Colonic mucosa (tissue), 4 donors: ENCODE measurements around the gene HEBP1. TPM values are rescaled to one million over a fixed set of nuclear protein-coding genes. Genes with fewer than 3 reads are reported as not detected.

Experiments used
- DNase-seq: peaks from one replicate; pipeline ENCODE4 v3.0.0-alpha.2; 2020
- H3K27ac ChIP-seq: fragments of 200-600 bp; one replicate; pipeline ENCODE4 v1.8.0; 2021
- H3K27me3 ChIP-seq: fragments of 200-600 bp; one replicate; pipeline ENCODE4 v1.8.0; 2021
- H3K36me3 ChIP-seq: fragments of 200-600 bp; one replicate; pipeline ENCODE4 v1.8.0; 2021
- H3K4me1 ChIP-seq: fragments of 200-600 bp; one replicate; pipeline ENCODE4 v1.8.0; 2021; ENCODE audit warnings: mild to moderate bottlenecking
- H3K4me3 ChIP-seq: fragments of 200-600 bp; one replicate; pipeline ENCODE4 v1.8.0; 2021
- H3K9ac ChIP-seq, 2 donors: one replicate each; pipeline ENCODE4 v1.7.0; 2013; ENCODE audit warnings: control low read depth in 2 of 2, low read depth in 2 of 2, low read length in 2 of 2
- H3K9me3 ChIP-seq: fragments of 200-600 bp; one replicate; pipeline ENCODE4 v1.8.0; 2021
- CTCF ChIP-seq: fragments of 200-600 bp; IDR thresholded peaks from one replicate; pipeline ENCODE4 v1.8.0; 2022; ENCODE audit warnings: antibody characterized with exemption, mild to moderate bottlenecking
- intact Hi-C: fragments of 100-400 bp; cut with DNase I; formaldehyde crosslinking; loops from one replicate; pipeline ENCODE4 v1.14.1; 2022
- total RNA-seq, 2 donors: library from RNA; stranded (reverse); fragmentation: NEBNext Ultra II Directional in 1 of 2; extraction: Animal tissue kit (Norgen Biotek cat#: 25700) in 1 of 2; gene quantifications; one replicate each; pipeline ENCODE4 v1.2.1, GENCODE V29; 2021
- donor health status: healthy.
- donor health status: DM: no; HTN: no; CAD: no.
- donor health status: DM: no; HTN: no; CAD: no.

Gene HEBP1
- total RNA-seq, 2 donors from 2014 or later = 40.9 to 61.9 TPM

DNA sequence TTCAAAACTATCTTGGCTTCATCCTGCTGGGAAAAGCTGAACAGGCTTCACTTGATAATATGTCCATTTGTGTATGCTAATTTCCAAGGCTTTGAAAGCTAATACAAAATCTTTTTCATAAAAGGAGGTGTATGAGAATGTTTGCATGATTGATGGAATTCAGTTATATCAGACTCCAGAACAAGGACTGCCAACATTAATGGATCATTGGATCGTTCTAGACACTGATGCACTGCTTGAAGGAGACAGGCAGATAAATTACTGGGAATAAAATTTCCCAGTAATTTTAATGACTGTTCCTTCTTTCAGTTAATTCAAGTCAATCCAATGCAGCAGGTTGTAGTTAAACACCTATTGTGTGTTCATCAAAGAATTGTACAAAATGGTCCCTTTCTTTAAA lies 48.6 kb downstream of the HEBP1 start:
- no peak for TF ChIP-seq CTCF
- Histone ChIP-seq H3K36me3 (no peaks in the 10 kb centered on the region), H3K9ac (no peak overlapping the region), H3K4me3 (no peak overlapping the region), H3K4me1 (no peaks in the 10 kb centered on the region), H3K27me3 (no peaks in the 10 kb centered on the region), H3K9me3 (no peaks in the 10 kb centered on the region), H3K27ac (no peak overlapping the region)
- DNase-seq = no peak
- intact Hi-C loops = no loop called here

DNA sequence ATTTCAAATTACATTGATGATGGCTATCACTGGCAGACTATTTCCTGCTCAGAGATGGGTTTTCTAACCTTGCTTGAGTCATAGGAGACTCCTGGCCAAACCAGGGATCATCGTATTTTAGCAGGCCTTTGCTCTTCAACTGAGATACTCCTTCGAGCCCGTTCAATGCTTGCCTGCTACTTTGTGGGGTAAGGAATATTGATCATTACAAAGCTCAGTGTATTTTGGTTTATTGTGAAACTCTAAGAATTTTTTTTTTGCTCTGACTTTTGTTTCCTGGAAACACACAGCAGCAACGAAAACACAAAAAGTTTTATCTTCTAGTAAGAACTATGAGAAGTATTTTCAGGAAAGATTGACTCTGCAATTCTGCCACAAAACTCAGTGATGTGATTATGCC lies 52.2 kb downstream of the HEBP1 start:
- Histone ChIP-seq H3K4me3 (no peak overlapping the region), H3K4me1 (no peaks in the 10 kb centered on the region), H3K36me3 (no peaks in the 10 kb centered on the region), H3K27ac (no peak overlapping the region), H3K27me3 (no peaks in the 10 kb centered on the region), H3K9ac (no peak overlapping the region), H3K9me3 (no peaks in the 10 kb centered on the region)
- no peak for TF ChIP-seq CTCF
- DNase-seq = no peak
- intact Hi-C loops = no loop called here

GRCh38 chr12:12946686-12947355 lies 53.2 kb downstream of the HEBP1 start:
- intact Hi-C loops = no loop called here
- Histone ChIP-seq H3K27ac (no peak overlapping the region), H3K36me3 (no peaks in the 10 kb centered on the region), H3K27me3 (no peaks in the 10 kb centered on the region), H3K9me3 (no peaks in the 10 kb centered on the region), H3K9ac (no peak overlapping the region), H3K4me1 (no peaks in the 10 kb centered on the region), H3K4me3 (no peak overlapping the region)
- no peak for TF ChIP-seq CTCF
- no peak for DNase-seq

DNA sequence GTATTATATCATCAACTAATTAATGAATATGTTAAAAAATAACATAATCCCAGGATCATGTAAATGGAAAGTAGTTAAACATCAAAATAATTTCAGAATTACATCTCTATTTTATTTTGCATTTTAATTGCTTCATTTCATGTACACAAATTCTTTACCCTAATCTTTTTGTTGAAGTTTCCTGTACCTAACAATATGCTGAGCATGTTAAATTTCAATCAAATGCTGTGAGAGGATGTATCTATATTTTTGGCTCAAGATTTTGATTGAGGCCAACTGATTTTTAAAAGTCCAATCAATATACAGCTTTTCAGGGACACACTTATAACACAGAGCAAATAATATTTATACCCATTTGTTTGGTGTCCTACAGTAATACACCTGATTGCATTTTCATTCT lies 54.5 kb downstream of the HEBP1 start:
- no peak for TF ChIP-seq CTCF
- intact Hi-C loops = no loop called here
- Histone ChIP-seq H3K9me3 (no peaks in the 10 kb centered on the region), H3K9ac (no peak overlapping the region), H3K36me3 (no peaks in the 10 kb centered on the region), H3K27me3 (no peaks in the 10 kb centered on the region), H3K27ac (no peak overlapping the region), H3K4me1 (no peaks in the 10 kb centered on the region), H3K4me3 (no peak overlapping the region)
- DNase-seq = no peak

GRCh38 chr12:12943586-12944260 lies 56.3 kb downstream of the HEBP1 start:
- Histone ChIP-seq H3K9me3 (no peaks in the 10 kb centered on the region), H3K4me3 (no peak overlapping the region), H3K27ac (no peak overlapping the region), H3K4me1 (no peaks in the 10 kb centered on the region), H3K36me3 (no peaks in the 10 kb centered on the region), H3K27me3 (no peaks in the 10 kb centered on the region), H3K9ac (no peak overlapping the region)
- no peak for TF ChIP-seq CTCF
- intact Hi-C loops = no loop called here
- no peak for DNase-seq
